Upper lobe of right lung (tissue), 1 donor: ENCODE results near the gene STX3. TPM values are rescaled to one million over a fixed set of nuclear protein-coding genes. Genes with fewer than 3 reads are reported as not detected.

Experiments
- ATAC-seq: fragments of 200-7000 bp; cut with Tn5 transposase; one replicate; pipeline ENCODE4 v1.9.1; 2020; ENCODE audit warnings: mild to moderate bottlenecking, moderate library complexity
- DNase-seq: peaks from one replicate; pipeline ENCODE4 v3.0.0-alpha.2; 2020
- H3K27ac ChIP-seq: fragments of 200-600 bp; one replicate; pipeline ENCODE4 v1.8.0; 2022
- H3K27me3 ChIP-seq: fragments of 200-600 bp; one replicate; pipeline ENCODE4 v1.8.0; 2022; ENCODE audit warnings: mild to moderate bottlenecking
- H3K36me3 ChIP-seq: fragments of 200-600 bp; one replicate; pipeline ENCODE4 v1.8.0; 2022
- H3K4me1 ChIP-seq: fragments of 200-600 bp; one replicate; pipeline ENCODE4 v1.8.0; 2022
- H3K4me3 ChIP-seq: fragments of 200-600 bp; one replicate; pipeline ENCODE4 v1.8.0; 2022; ENCODE audit warnings: mild to moderate bottlenecking
- H3K9me3 ChIP-seq: fragments of 200-600 bp; one replicate; pipeline ENCODE4 v1.8.0; 2022
- intact Hi-C: fragments of 100-400 bp; cut with DNase I; formaldehyde crosslinking; loops from one replicate; pipeline ENCODE4 v1.11.0; 2022
- total RNA-seq: library from RNA; stranded (reverse); fragmentation: NEBNext Ultra II Directional; extraction: Animal tissue kit (Norgen Biotek cat#: 25700); gene quantifications from one replicate; pipeline ENCODE4 v1.2.1, GENCODE V29; 2021
- TF ChIP-seq, protein P1 (sequence below): fragments of 200-600 bp; IDR thresholded peaks from one replicate; pipeline ENCODE4 v1.8.0; 2022; ENCODE audit warnings: antibody characterized with exemption
- donor health status: DM: no; HTN: yes; CAD: no; lungs with severe emphysema.

Gene STX3
- total RNA-seq, 1 donor from 2014 or later: 75.1 TPM

GRCh38 chr11:59854871-59855270 is 99.7 kb downstream of the STX3 start:
- ATAC-seq (no peak), DNase-seq (no peak)
- Histone ChIP-seq H3K27me3 (no peaks in the 10 kb centered on the region), H3K36me3 (no peaks in the 10 kb centered on the region), H3K9me3 (no peaks in the 10 kb centered on the region), H3K4me3 (no peak overlapping the region), H3K4me1 (no peaks in the 10 kb centered on the region), H3K27ac (no peak overlapping the region)
- intact Hi-C loops: no loop called here
- TF ChIP-seq, protein P1, sequence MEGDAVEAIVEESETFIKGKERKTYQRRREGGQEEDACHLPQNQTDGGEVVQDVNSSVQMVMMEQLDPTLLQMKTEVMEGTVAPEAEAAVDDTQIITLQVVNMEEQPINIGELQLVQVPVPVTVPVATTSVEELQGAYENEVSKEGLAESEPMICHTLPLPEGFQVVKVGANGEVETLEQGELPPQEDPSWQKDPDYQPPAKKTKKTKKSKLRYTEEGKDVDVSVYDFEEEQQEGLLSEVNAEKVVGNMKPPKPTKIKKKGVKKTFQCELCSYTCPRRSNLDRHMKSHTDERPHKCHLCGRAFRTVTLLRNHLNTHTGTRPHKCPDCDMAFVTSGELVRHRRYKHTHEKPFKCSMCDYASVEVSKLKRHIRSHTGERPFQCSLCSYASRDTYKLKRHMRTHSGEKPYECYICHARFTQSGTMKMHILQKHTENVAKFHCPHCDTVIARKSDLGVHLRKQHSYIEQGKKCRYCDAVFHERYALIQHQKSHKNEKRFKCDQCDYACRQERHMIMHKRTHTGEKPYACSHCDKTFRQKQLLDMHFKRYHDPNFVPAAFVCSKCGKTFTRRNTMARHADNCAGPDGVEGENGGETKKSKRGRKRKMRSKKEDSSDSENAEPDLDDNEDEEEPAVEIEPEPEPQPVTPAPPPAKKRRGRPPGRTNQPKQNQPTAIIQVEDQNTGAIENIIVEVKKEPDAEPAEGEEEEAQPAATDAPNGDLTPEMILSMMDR: no peak

Other genes starting within 250 kb of the STX3 start
- not detected for gene OR4D9, start 243.8 kb upstream of the STX3 start, total RNA-seq
- gene OSBP, start 139.6 kb upstream of the STX3 start, total RNA-seq: 39.9 TPM
- gene PATL1, start 86.3 kb upstream of the STX3 start, total RNA-seq: 35.9 TPM
- gene OR10V1, start 41.5 kb upstream of the STX3 start, total RNA-seq: not detected
- gene MRPL16, start 55.4 kb downstream of the STX3 start, total RNA-seq: 30.1 TPM
- gene CBLIF, start 90.1 kb downstream of the STX3 start, total RNA-seq: not detected
- not detected for gene TCN1, start 111.1 kb downstream of the STX3 start, total RNA-seq
- gene OOSP3, start 123.4 kb downstream of the STX3 start, total RNA-seq: not detected
- gene OOSP1, start 183.1 kb downstream of the STX3 start, total RNA-seq: not detected
- gene OOSP4A, start 208.7 kb downstream of the STX3 start, total RNA-seq: not detected